Right renal pelvis (tissue), 4 donors: ENCODE measurements around the gene TMEM106C. TPM values are rescaled to one million over a fixed set of nuclear protein-coding genes. Genes with fewer than 3 reads are reported as not detected.

ENCODE experiments used
- DNase-seq, 4 donors: peaks; one replicate each; pipeline ENCODE4 v3.0.0-alpha.2; 2013; ENCODE audit warnings: low read depth in 4 of 4, low spot score in 3 of 4, missing footprints in 1 of 4
- polyA plus RNA-seq, 4 donors: library from polyadenylated mRNA; unstranded; fragments of 120-200 nt; gene quantifications; one replicate each; pipeline ENCODE4 v1.2.1, GENCODE V29; 2013; ENCODE audit not compliant: insufficient read length in 4 of 4

TMEM106C gene
- polyA plus RNA-seq, 4 donors, result 122 to 138 (median 132) TPM

DNA sequence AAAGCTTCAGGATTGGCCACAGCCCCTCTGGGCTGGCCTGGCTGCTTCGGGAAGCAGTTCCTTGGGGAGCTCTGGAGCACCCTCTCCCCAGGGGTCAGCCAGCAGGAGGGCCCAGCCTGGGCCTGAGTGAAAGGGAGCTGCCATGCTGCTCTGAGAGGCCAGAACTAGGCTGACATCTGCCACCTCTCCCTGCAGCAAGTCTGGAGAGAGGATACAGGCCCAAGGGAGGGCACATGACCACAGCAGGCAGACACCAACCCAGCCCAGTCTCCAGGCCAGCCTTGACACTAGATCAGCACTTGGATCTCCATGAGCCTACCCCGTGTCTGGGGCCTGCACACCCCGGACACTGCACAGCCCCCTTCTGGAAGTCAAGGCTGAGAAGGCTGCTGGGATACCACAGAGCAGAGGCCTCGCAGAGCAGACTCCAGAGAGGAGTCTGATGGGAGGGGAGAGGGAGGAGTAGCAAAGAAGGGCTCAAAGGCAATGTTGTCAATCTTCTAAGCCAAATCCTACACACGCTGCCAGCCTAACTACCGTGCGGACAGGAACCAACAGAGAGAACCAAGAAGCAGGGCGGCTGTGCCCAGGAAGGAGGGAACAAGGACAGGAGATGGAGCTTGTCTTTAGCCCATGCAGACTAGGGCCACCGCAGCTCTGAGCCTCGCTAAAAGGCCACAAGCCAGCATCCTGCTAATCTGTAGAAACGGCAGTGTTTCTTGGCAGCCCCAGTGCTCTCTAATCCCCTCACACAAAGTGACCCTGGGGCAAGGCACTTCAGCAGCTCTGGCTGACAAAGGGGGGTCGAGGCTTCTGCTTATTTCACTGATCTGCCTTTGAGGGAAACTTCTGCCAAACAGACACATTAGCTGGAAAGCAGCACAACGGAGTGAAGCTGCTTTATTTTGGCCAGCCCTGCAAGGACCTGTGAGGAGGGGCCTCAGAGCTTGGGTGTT is 28.0 kb downstream of the TMEM106C start:
- no peak for DNase-seq

DNA sequence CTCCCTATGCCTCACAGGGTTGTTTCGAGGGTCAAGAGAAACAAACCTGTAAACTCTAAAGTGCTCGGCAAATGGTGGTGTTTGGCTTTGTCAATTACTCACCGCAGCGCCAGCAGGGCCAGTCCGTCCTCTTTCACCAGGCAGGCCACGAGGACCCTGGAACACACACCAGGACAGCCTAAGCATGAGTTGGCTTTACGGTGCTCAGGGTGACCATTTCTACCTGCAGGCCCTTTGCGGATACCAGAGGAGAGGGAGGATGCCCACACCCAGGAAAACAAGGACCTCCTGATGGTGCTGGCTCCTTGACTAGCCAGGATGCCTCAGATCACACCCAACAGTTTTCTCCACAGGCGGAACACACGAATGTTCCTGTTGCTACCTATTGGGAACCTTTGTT is 29.4 kb downstream of the TMEM106C start:
- DNase-seq, result no peak

DNA sequence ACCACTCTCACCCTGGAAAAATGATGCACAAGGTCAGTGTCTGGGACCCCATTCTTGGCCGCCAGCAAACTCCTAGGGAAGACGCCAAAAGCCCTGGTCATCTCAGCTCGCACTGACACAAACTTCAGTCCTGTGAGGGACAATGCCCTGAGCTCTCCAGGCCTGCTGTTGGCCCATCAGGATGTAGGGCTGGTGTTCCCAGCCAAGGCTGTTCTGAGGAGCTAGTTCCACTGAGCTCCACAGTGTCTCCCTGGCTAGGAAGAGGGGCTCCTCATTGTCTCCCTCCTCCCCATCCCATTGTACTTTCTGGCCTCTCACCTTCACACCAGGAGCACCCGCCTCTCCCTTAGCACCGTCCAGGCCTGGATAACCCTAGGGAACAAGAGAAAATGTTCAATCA is 30.1 kb downstream of the TMEM106C start:
- DNase-seq, result no peak

DNA sequence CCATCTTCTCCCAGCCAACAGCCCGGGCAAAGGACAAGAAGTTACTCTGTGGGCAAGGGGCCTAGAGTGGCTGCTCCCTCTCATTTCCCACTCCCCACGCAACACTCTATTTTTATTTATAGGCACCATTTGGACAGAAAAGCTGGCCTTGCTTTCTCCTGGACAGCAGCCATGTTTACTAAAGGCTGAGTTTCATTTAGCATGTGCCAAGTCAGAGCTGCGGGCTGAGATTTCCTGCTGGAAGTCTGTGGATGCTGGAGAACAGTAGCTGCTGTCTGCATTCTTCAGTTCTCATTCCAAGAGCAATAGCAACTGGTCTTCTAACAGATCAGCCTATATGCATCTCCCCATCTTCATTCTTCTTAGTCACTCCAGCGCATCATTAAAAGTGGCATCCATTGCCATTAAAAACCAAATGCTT is 32.6 kb downstream of the TMEM106C start:
- DNase-seq, result no peak

DNA sequence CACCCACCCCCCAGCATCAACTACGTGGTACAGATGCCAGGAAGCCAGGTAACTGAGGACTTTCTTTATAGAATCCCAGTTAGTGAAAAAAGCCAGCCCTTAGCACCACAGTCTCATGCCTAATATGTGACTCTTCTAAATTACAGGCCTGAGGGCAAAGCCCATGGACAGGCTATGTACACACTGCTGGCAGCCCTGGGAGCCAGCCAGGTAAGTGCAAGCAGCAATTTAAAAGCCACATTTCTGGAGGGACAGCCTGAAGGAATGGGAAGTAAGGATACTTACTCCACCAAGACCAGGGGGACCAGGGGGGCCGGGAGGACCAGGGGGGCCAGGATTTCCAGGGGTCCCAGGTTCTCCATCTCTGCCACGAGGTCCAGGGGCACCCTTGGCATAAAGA is 33.9 kb downstream of the TMEM106C start:
- no peak for DNase-seq

DNA sequence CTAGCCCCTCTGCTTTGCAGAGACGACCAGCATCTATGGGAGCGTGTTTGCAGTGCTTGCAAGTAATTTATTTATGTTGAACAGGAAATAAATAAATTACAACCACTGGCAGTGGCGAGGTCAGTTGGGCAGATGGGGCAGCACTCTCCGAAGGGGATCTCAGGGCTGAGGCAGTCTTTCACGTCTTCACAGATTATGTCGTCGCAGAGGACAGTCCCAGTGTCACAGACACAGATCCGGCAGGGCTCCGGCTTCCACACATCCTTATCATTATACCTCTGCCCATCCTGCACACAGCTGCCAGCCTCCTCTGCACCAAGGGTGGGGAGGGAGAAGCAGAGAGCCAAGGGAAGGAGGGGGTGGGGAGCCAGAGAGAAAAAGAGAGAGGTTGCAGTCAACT is 36.4 kb downstream of the TMEM106C start:
- no peak for DNase-seq

DNA sequence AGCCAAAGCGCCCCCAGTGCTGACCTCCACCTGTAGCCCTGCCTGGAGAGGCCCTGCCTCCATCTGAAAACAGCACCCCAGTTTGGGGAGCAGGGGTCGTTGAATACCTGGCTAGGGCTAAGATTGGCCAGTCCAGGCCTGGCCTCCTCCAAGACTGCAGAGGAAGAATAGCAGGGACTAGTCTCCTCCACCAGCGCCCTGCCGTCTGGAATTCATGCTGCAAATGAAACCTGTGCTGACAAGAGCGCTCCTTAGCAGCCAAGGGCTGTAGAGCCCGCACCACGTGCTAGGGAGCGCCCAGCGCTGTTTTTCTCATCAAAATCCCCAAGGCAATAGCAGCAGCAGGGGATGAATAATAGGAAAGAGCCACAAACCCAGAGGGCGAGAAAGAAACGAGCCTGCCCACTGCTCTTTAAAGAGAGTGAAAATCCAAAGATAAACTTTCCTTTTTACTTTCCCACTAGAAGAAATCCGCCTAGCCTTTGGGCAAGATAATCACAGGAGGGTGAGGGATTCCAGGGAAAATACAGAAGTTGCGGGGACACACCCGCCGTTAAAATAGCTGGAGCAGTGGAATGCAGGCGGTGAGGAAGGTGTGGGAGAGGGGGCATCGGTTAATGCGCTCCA is 37.6 kb downstream of the TMEM106C start:
- no peak for DNase-seq

DNA sequence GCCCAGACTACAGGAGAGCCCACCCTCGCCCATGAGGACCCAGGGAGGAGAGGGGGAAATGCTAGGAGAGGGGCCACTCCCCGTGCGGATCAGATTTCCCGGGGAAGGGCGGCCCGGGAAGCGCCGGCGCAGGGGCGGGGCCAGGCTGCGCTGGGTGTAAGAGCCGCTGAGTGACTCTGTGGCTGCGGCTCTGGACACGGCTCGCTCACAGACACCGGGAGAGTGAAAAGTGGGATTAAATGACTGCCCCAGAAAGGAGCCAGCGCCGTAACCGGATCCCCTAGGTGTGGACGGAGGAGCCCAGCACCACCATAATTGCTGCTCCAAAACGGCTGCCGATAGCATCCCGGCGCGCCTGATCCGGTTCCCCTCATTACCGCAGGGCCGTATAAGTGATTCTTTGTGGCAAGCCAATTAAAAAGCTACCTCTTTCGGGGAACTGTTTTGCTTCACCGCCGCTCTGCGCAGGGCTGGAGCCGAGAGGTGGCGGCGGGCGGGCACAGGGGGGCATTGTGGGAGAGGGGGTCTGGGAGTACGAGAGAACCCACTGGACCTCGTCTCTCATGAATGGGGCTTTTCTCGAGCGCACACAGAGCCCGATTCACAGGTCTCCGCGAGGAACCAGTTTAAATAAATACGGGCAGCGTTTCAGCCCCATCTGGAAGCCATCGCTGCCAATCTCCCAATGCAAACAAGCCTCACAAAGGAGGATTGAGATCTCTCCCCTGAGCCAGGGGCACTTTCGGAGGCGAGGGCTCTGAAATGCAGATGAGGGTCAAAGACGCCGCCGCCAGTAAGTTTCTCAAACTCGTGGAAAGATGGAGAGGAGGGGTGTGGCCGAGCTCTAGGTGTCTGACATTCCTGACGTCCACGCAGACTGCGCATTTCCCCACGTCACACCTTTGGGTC is 38.4 kb downstream of the TMEM106C start:
- DNase-seq, result no peak

DNA sequence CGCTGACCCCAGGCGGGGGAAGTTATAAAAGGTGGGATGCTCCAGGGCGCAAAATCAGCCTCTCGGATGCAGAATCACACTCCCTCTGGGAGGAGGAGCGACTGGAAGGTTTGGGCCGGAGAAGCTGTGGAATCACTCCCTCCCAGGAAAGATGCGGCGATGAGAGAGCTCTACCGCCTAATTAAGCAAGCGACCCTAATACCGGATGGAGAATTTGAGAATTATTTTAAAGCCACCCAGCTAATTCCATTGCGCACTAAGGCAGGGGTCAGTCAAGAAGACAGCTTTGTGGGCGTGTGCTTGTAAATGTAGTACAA is 39.0 kb downstream of the TMEM106C start:
- DNase-seq, result no peak

DNA sequence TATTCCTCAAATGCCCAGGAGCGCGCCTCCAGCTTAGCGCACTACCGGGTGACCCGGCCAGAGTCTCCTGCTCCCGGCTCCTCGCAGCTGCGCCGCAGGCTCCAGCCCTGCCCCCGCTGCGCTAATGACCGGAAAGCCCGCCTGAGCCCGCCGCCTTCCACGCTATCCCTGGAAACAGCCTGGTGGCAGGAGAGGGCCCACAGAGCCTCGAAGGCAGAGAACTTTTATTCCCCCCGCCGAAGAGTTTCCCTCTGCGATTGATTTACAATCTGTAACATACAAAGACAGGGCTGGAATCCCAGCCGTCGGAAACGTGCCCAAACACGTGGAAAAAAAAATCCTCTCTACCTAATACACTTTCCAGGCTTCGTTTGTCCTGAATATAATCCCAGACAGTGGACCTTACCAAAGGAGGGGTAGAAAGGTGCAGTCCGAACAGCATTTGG is 39.4 kb downstream of the TMEM106C start:
- DNase-seq, result no peak

DNA sequence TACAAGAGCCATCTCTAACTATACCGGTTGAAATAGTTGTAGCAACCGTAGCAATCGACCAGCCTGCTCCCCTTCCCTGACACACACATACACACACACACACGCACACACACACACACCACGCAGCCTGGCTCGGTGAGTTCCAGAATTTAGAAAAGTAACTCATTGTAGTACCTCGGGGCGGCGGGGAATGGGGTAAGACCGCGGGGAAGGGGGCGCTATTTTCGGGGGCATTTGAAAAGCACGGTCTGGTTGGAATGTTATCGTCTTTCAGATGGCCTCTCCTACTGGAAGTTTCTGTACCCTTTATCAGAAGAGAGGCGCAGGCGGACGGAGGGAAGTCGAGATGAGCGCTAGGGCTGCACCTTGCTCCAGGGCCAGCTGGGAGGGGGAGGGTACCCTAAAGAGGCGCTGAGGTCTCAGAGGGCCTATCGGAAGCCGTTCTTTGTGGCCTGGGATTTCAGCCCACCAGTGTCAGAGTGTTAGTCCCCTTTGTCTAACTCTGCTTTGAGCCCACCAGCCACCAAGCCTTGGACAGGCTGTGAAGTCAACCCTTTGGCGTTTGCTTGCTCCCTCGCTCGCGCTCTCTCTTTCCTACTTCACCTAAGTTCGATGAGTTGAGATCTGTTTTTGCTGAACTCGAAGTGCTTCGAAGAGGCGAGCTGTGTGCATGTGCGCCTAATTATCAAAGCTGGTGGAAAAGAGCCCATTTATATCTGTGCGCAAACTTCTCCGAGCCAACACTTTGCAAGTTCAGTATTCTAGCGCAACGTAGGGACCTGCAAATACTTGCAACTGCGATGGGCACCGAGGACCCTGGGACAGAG is 40.0 kb downstream of the TMEM106C start:
- DNase-seq, result no peak

DNA sequence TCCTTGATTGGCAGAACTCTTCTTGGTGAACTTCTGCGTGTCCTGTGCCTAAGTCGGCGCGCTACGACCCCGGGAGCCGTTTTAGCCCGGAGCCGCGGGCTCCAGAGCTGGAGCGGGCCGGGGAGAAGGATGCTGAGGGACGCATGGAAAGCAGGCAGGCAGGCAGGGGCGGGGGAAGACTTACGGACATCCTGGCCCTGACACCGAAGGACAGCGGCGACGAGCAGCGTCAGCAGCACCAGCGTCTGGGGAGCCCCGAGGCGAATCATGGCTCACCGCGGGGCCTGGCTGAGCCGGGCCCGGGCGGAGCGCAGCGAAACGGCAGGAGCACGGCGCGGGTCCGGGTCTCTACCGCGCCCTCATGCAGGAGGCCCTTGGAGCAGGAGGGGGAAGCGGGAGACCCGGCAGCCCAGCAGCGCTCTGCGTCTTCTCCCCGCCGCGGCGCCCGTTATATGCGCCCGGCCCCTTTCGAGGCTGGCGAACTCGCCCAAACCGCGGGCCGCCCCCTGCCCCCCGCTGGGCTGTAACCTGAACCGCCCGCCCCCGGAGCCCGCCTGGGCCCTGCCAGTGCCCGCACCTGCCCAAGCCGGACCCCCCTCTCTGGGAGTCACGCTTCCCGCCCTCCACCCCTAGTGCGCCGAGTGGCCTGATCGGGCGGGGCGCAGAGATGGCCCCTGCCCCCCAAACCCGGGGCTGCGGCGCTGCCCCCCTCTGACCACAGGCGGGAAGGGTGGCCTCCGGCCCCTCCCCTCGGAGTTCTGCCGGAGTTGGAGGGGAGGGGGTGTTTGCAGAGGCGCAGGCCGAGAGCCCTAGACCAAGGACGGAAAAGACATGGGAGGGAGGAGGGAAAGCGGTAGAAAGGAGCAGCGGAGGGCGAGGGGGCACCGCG is 40.9 kb downstream of the TMEM106C start, which contains the start of gene COL2A1:
Gene COL2A1, minus strand, starts transcription at position 424 of the 889 bp plus-strand sequence. Its CDS starts 155 bp downstream, at position 269.
- DNase-seq, result no peak

DNA sequence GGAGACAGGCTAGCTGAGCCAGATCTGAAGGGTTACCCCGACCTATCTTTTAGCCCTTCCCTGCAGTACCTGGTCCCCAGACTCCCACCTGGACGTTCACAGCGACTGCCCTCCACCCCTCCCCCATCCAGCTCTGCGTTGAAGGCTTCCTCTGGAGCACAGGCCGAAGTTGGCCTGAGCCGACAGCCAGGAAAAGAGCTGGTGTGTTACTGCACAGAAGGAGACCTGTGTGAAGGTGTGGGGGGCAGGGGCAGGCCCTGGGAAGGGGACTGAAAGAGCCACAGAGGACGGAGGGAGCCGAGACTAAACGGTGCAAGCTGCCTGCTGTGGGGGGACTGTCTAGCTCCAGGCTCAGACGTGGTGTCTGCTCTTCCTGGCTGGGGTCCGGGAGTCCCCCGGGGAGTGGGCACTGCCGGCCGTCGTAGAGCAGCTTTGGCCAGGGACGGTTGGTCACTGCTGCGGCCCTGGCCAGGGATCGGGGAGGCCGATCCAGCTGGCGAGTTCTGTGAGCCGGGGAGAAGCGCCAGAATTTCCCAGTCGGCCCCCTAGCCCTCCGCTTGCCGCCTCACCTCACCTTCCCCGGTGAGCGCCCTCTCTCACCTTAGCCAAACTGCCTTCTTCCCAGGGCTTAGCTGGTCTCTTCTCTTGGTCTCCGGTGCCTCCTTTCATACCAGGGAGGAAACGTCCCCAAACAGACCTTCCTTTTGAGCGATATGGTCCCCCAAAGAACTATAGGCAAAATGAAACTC is 41.8 kb downstream of the TMEM106C start:
- DNase-seq, result no peak

DNA sequence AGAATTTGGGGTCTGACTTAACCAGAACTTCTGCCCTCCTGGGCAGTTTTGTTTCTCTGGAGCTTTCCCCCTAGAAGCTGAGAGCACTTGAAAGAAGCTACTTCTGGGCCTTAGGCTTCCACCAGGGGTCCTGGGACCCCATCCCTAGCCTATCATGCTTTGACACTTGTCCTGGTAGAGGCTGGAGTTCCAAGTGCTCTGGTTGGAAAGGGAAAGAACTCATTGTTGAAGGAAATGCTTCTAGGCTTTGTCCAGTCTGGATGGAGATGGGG is 42.3 kb downstream of the TMEM106C start:
- no peak for DNase-seq

DNA sequence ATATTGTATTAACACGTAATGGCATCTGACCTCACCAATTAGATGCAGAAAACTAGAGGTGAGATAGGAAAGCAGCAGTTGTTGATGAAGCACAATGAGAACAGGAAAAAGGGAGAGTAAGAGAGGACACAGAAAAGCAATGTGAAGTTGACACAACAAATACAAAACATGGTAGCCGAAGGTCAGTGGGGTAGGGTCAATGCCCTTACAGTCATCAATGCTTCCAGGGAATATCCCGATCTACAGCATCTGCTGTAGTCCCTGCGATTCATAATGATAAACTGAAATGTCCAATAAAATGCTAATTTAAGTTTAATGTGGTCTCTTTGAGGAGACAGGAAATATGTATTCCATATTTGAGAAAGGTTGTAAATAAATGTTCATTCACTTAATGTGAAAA is 43.8 kb downstream of the TMEM106C start:
- DNase-seq, result no peak

DNA sequence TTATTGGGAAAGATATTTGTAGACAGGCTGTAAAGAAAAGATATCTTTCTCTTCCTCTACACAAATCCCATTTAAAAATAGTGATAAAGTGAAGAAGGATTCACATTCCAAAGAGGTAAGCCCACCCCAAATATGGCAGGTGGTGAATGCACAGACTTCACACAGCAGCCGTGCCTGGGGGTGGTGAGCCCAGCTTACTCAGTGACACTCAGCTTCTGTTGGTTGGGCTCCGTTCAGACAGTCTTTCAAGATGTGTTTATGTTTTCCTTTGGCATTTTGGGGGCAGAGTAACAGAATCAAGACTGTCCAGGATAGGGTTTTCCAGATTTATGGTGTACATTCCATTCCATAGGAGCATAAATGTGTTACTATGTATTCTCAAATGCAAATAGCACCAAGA is 45.0 kb downstream of the TMEM106C start:
- DNase-seq, result no peak

DNA sequence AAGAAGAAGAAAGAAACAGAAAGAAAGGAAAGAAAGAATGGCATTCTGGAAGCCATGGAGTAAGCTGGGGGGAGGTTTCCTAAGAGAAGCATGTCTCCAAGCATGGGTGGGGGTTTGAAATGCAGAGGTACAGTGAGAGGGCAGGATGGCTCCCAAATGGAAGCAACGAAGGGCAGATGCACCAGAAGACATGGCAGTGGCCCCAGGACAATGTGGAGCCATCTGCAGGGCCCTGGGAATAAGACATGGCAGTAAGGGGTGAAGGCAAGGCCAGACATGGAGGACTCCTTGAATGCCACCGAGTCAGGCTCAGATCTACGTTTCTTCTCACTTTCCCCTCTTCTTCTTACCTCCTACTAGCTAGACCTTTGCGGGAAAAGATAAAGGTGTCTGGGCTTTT is 45.6 kb downstream of the TMEM106C start:
- DNase-seq, result no peak

DNA sequence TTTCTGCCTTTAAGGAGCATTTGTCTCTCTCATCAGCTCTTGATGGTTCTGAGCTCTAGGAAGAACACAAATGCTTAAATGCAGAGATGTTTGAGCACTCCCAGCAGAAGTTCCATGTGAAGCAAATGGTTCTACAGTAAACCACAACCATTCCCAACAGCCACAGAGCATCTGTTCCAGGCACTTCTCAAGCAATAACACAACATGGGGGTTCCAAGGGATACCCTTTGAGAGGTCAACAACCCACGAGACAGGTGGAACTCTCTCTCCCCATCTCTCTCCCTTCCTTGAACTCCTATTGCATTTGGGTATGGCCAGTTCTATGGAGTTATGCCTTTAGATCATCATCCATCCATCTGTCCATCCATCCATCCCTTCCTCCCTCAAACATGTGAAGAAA is 46.1 kb downstream of the TMEM106C start:
- no peak for DNase-seq
